Measurements from ENCODE around the gene TXNRD2.

GRCh38 chr22:19913337-19913936 is 28.2 kb downstream of the TXNRD2 start:
- no peak for TF ChIP-seq CTCF (IDR thresholded peaks at IDR 0.05; ENCODE audit: low read length)
- no peak for TF ChIP-seq EZH2 (optimal IDR thresholded peaks at IDR 0.05; ENCODE audit: low read depth, low read length)

All from MM.1S (cell line).